ENCODE results near the gene PARP2.

The PARP2 gene

DNA sequence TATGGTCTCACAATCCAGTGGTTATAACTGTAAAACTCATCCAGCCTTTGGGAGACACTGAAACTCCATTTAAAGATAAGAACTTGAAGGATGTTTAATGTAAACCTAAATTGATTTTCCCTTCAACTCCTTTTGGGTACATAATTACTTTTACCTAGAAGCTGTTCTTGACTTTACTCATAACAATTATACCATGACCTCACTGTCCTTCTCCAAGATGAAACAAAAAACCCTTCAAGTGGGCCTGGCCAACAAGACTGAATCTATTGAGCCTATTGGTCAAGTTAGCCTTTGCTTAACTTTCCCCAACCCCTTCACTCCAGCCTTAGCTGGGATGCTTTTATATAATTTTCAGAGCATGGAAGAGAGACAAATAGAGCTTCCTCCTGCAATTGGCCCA is 22.5 kb downstream of the PARP2 start:
- H3K27me3 ChIP-seq (ENCODE audit: insufficient read depth, low read length, poor library complexity, severe bottlenecking), result no peaks in the 10 kb centered on the region
- no peaks in the 10 kb centered on the region for H4K20me1 ChIP-seq (ENCODE audit: insufficient read depth, low read length, poor library complexity, severe bottlenecking)
- peaks cover 34% of the 10 kb centered on the region; the same call in 1 of the 2 replicates for H3K36me3 ChIP-seq (ENCODE audit: insufficient read depth, low read length)
- no peak overlapping the region for H3K9ac ChIP-seq (ENCODE audit: low read depth, low read length, poor library complexity, severe bottlenecking)
- no peak overlapping the region for H3K4me3 ChIP-seq (ENCODE audit: low read length, poor library complexity, severe bottlenecking)
- H3K79me2 ChIP-seq (ENCODE audit: insufficient read depth, low read length), result no peaks in the 10 kb centered on the region
- no peaks in the 10 kb centered on the region for H3K9me2 ChIP-seq (replicated peaks; ENCODE audit: low read depth, low read length)
- no peaks in the 10 kb centered on the region for H3F3A ChIP-seq (ENCODE audit: low read depth)
- no peak for TF ChIP-seq EZH2phosphoT487 (IDR thresholded peaks at IDR 0.05; ENCODE audit: borderline replicate concordance)
- TF ChIP-seq, protein P1, sequence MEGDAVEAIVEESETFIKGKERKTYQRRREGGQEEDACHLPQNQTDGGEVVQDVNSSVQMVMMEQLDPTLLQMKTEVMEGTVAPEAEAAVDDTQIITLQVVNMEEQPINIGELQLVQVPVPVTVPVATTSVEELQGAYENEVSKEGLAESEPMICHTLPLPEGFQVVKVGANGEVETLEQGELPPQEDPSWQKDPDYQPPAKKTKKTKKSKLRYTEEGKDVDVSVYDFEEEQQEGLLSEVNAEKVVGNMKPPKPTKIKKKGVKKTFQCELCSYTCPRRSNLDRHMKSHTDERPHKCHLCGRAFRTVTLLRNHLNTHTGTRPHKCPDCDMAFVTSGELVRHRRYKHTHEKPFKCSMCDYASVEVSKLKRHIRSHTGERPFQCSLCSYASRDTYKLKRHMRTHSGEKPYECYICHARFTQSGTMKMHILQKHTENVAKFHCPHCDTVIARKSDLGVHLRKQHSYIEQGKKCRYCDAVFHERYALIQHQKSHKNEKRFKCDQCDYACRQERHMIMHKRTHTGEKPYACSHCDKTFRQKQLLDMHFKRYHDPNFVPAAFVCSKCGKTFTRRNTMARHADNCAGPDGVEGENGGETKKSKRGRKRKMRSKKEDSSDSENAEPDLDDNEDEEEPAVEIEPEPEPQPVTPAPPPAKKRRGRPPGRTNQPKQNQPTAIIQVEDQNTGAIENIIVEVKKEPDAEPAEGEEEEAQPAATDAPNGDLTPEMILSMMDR (conservative IDR thresholded peaks at IDR 0.05; ENCODE audit: low read length), result no peak
- no peak overlapping the region for H3K4me2 ChIP-seq (ENCODE audit: low read depth, low read length, poor library complexity, severe bottlenecking)
- no peaks in the 10 kb centered on the region for H3K4me1 ChIP-seq (ENCODE audit: insufficient read depth, low read length, poor library complexity, severe bottlenecking)
- H3K9me3 ChIP-seq (ENCODE audit: insufficient read depth, low read depth, low read length), result no peaks in the 10 kb centered on the region
- H2AFZ ChIP-seq (ENCODE audit: low read length), result no peak overlapping the region

DNA sequence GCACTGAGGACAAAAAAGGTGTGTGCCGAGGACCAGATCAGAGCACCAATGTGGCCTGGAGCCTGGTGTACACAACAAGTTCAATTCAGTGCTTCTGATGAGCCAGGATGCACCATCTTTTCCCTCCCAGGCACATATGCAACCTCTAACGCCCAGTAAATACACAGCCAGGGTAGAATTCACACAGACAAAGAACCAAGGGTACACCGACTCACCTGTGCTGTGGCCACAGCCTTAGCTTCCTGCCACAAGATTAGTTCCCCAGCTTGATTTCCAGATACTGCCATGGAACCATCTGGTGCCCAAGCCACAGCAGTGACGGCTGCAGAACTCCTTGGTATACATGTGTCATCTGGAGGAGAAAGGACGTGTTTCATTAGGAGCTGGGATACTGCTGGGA is 29.4 kb downstream of the PARP2 start:
- no peak overlapping the region for H3K4me2 ChIP-seq (ENCODE audit: low read depth, low read length, poor library complexity, severe bottlenecking)
- no peak for TF ChIP-seq EZH2phosphoT487 (IDR thresholded peaks at IDR 0.05; ENCODE audit: borderline replicate concordance)
- TF ChIP-seq, protein P1 (conservative IDR thresholded peaks at IDR 0.05; ENCODE audit: low read length), result no peak
- peaks cover 83% of the 10 kb centered on the region; the same call in 1 of the 2 replicates for H3K36me3 ChIP-seq (ENCODE audit: insufficient read depth, low read length)
- H3F3A ChIP-seq (ENCODE audit: low read depth), result no peaks in the 10 kb centered on the region
- no peaks in the 10 kb centered on the region for H3K9me2 ChIP-seq (replicated peaks; ENCODE audit: low read depth, low read length)
- no peak overlapping the region for H3K4me3 ChIP-seq (ENCODE audit: low read length, poor library complexity, severe bottlenecking)
- no peaks in the 10 kb centered on the region for H3K9me3 ChIP-seq (ENCODE audit: insufficient read depth, low read depth, low read length)
- H3K9ac ChIP-seq (ENCODE audit: low read depth, low read length, poor library complexity, severe bottlenecking), result no peak overlapping the region
- no peaks in the 10 kb centered on the region for H3K79me2 ChIP-seq (ENCODE audit: insufficient read depth, low read length)
- no peaks in the 10 kb centered on the region for H4K20me1 ChIP-seq (ENCODE audit: insufficient read depth, low read length, poor library complexity, severe bottlenecking)
- no peaks in the 10 kb centered on the region for H3K4me1 ChIP-seq (ENCODE audit: insufficient read depth, low read length, poor library complexity, severe bottlenecking)
- no peaks in the 10 kb centered on the region for H3K27me3 ChIP-seq (ENCODE audit: insufficient read depth, low read length, poor library complexity, severe bottlenecking)
- H2AFZ ChIP-seq (ENCODE audit: low read length), result no peak overlapping the region

DNA sequence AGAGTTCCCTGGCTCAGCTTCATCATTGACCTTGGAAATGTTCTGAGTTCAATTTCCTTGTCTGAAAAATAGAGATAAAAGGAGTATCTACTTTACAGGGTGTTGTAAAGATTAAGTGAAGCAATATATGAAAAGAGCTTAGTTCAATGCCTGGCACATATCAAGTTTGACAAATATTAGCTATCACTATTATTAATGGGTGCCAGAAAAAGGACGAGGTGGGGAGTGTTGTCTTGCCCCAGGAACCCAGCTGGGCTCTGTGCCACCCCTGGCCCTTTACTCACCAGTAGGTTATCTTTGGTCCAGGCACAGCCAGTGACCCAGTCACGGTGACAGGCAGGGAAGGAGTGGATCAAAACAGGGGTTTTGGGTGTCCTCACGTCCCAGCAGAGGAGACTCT is 32.0 kb downstream of the PARP2 start:
- no peaks in the 10 kb centered on the region for H3K4me1 ChIP-seq (ENCODE audit: insufficient read depth, low read length, poor library complexity, severe bottlenecking)
- H3F3A ChIP-seq (ENCODE audit: low read depth), result no peaks in the 10 kb centered on the region
- no peaks in the 10 kb centered on the region for H3K27me3 ChIP-seq (ENCODE audit: insufficient read depth, low read length, poor library complexity, severe bottlenecking)
- H4K20me1 ChIP-seq (ENCODE audit: insufficient read depth, low read length, poor library complexity, severe bottlenecking), result no peaks in the 10 kb centered on the region
- no peak overlapping the region for H3K4me3 ChIP-seq (ENCODE audit: low read length, poor library complexity, severe bottlenecking)
- no peak overlapping the region for H2AFZ ChIP-seq (ENCODE audit: low read length)
- H3K36me3 ChIP-seq (ENCODE audit: insufficient read depth, low read length), result peaks cover 93% of the 10 kb centered on the region; the same call in 1 of the 2 replicates
- H3K9me2 ChIP-seq (replicated peaks; ENCODE audit: low read depth, low read length), result no peaks in the 10 kb centered on the region
- no peaks in the 10 kb centered on the region for H3K9me3 ChIP-seq (ENCODE audit: insufficient read depth, low read depth, low read length)
- H3K79me2 ChIP-seq (ENCODE audit: insufficient read depth, low read length), result no peaks in the 10 kb centered on the region
- no peak overlapping the region for H3K4me2 ChIP-seq (ENCODE audit: low read depth, low read length, poor library complexity, severe bottlenecking)
- H3K9ac ChIP-seq (ENCODE audit: low read depth, low read length, poor library complexity, severe bottlenecking), result no peak overlapping the region
- TF ChIP-seq, protein P1 (conservative IDR thresholded peaks at IDR 0.05; ENCODE audit: low read length), result no peak
- no peak for TF ChIP-seq EZH2phosphoT487 (IDR thresholded peaks at IDR 0.05; ENCODE audit: borderline replicate concordance)
